Lung (tissue), 12 donors: ENCODE measurements around the gene RASA3. TPM values are rescaled to one million over a fixed set of nuclear protein-coding genes. Genes with fewer than 3 reads are reported as not detected.

Source experiments
- ATAC-seq: fragments of 200-7000 bp; cut with Tn5 transposase; one replicate; pipeline ENCODE4 v1.9.1; 2020; ENCODE audit warnings: moderate number of reproducible peaks; ENCODE audit not compliant: insufficient read depth, low FRiP score
- DNase-seq, 3 donors: peaks; one replicate each; pipeline ENCODE4 v3.0.0-alpha.2; 2013 to 2017
- H3K27ac ChIP-seq, 2 donors: one replicate each; pipeline ENCODE4 v1.5.1; 2013; ENCODE audit warnings: mild to moderate bottlenecking in 2 of 2, moderate library complexity in 2 of 2, control low read depth in 1 of 2, inconsistent platforms in 1 of 2, low read depth in 1 of 2, low read length in 1 of 2
- H3K27me3 ChIP-seq, 3 donors: one replicate each; pipeline ENCODE4 v1.5.1; 2013; ENCODE audit warnings: low read length in 2 of 3; ENCODE audit not compliant: control insufficient read depth in 3 of 3, insufficient read depth in 3 of 3
- H3K36me3 ChIP-seq, 4 donors: one replicate each; pipeline ENCODE4 v1.5.1; 2013; ENCODE audit warnings: low read length in 4 of 4, mild to moderate bottlenecking in 1 of 4, moderate library complexity in 1 of 4; ENCODE audit not compliant: control insufficient read depth in 4 of 4, insufficient read depth in 4 of 4
- H3K4me1 ChIP-seq, 5 donors: one replicate each; pipeline ENCODE4 v1.5.1; 2013; ENCODE audit warnings: low read length in 5 of 5, mild to moderate bottlenecking in 2 of 5, moderate library complexity in 1 of 5; ENCODE audit not compliant: control insufficient read depth in 5 of 5, insufficient read depth in 5 of 5
- H3K4me3 ChIP-seq: one replicate; pipeline ENCODE4 v1.5.1; 2013; ENCODE audit warnings: mild to moderate bottlenecking, control low read depth, moderate library complexity
- H3K9ac ChIP-seq, 2 donors: one replicate each; pipeline ENCODE4 v1.5.1; 2013; ENCODE audit warnings: low read length in 2 of 2, control low read depth in 1 of 2; ENCODE audit not compliant: insufficient read depth in 1 of 2
- H3K9me3 ChIP-seq, 4 donors: one replicate each; pipeline ENCODE4 v1.5.1; 2013; ENCODE audit warnings: low read length in 3 of 4, mild to moderate bottlenecking in 1 of 4, moderate library complexity in 1 of 4; ENCODE audit not compliant: control insufficient read depth in 4 of 4, insufficient read depth in 3 of 4
- CTCF ChIP-seq: IDR thresholded peaks from 2 replicates; pipeline ENCODE4 v1.5.1; 2012; ENCODE audit warnings: mild to moderate bottlenecking; ENCODE audit errors: control extremely low read depth, extremely low read depth
- WGBS, 2 donors: extraction: QIAGEN DNeasy Blood & Tissue Kit; methylation state at CpG; one replicate each; pipeline ENCODE4 v1.1.7; 2013; 5-methylcytosine and 5-hydroxymethylcytosine counted together
- polyA plus RNA-seq, 2 donors: library from polyadenylated mRNA; stranded (reverse); fragments of 200-250 nt; gene quantifications; one replicate each; pipeline ENCODE4 v1.2.1, GENCODE V29; 2013
- total RNA-seq, 2 donors: library from RNA; depleted of rRNA in 1 of 2; stranded (reverse); fragments of >200 nt in 1 of 2; gene quantifications; one replicate each; pipeline ENCODE4 v1.2.1, GENCODE V29; 2014 to 2021
- donor health status: control.
- donor health status: control.
- donor health status: Bipolar disorder and iron deficiency.
- donor health status: healthy.
- donor health status: DM: yes; HTN: yes; CAD: no.

Gene RASA3
- total and polyA plus RNA-seq, 4 donors = 7.4 to 22.8 (median 16.2) TPM

GRCh38 chr13:114057166-114058050 lies 75.0 kb downstream of the RASA3 start:
- no peak for ATAC-seq
- no peaks in the 10 kb centered on the region for H3K9me3 ChIP-seq
- peak overlapping the region in 1 of 2 donors; percentile 15 for H3K27ac ChIP-seq
- peaks cover 0 to 6% (median 4%) of the 10 kb centered on the region in 4 donors for H3K36me3 ChIP-seq
- no peak overlapping the region for H3K4me3 ChIP-seq
- no peak overlapping the region for H3K9ac ChIP-seq
- H3K4me1 ChIP-seq = peaks cover 0 to 31% (median 0%) of the 10 kb centered on the region in 5 donors
- TF ChIP-seq CTCF = no peak
- 29 to 44% methylated on average over 23 of the region's 23 CpGs for whole genome bisulfite sequencing, 2 donors
- DNase-seq = no peak
- H3K27me3 ChIP-seq = no peaks in the 10 kb centered on the region

GRCh38 chr13:114056205-114057013 lies 76.0 kb downstream of the RASA3 start:
- Histone ChIP-seq H3K4me1 (peaks cover 0 to 30% (median 0%) of the 10 kb centered on the region in 5 donors), H3K27me3 (no peaks in the 10 kb centered on the region), H3K27ac (no peak overlapping the region), H3K4me3 (no peak overlapping the region), H3K9ac (no peak overlapping the region), H3K36me3 (peaks cover 0 to 9% (median 4%) of the 10 kb centered on the region in 4 donors), H3K9me3 (no peaks in the 10 kb centered on the region)
- no peak for TF ChIP-seq CTCF
- ATAC-seq = no peak
- 74 to 80% methylated on average over 28 of the region's 28 CpGs for WGBS, 2 donors
- DNase-seq = no peak

GRCh38 chr13:114055766-114056165 lies 76.7 kb downstream of the RASA3 start:
- Histone ChIP-seq H3K27me3 (no peaks in the 10 kb centered on the region), H3K27ac (no peak overlapping the region), H3K4me1 (peaks cover 0 to 30% (median 0%) of the 10 kb centered on the region in 5 donors), H3K9me3 (no peaks in the 10 kb centered on the region), H3K9ac (no peak overlapping the region), H3K36me3 (peaks cover 0 to 14% (median 4%) of the 10 kb centered on the region in 4 donors), H3K4me3 (no peak overlapping the region)
- ATAC-seq (no peak), DNase-seq (no peak)
- TF ChIP-seq CTCF = no peak
- WGBS, 2 donors = 95% methylated on average over 19 of the region's 19 CpGs
